SK-N-MC (cell line): ENCODE measurements around the gene NLGN1.

ENCODE experiments used
- DNase-seq: peaks from one replicate; pipeline ENCODE4 v3.0.0-alpha.2; 2011; ENCODE audit warnings: low read depth, low spot score
- H3K27ac ChIP-seq: fragments of 200-600 bp; sonication (generic); 2 replicates; pipeline ENCODE4 v1.5.1; 2016; ENCODE audit warnings: mixed run types
- H3K36me3 ChIP-seq: fragments of 200-600 bp; sonication (generic); 2 replicates; pipeline ENCODE4 v1.6.1; 2017; ENCODE audit warnings: antibody characterized with exemption, low read length, mixed read lengths; ENCODE audit not compliant: insufficient read depth
- H3K4me3 ChIP-seq: fragments of 200-600 bp; sonication (generic); 2 replicates; pipeline ENCODE4 v1.5.1; 2016
- H3K9ac ChIP-seq: fragments of 200-600 bp; sonication (generic); 2 replicates; pipeline ENCODE4 v1.8.0; 2017; ENCODE audit warnings: mixed run types, mixed read lengths; ENCODE audit not compliant: insufficient read length
- H3K9me3 ChIP-seq: fragments of 200-600 bp; sonication (generic); 2 replicates; pipeline ENCODE4 v1.6.1; 2017; ENCODE audit warnings: low read depth, mild to moderate bottlenecking, antibody characterized with exemption, low read length, moderate library complexity, mixed read lengths
- EZH2 ChIP-seq: fragments of 200-600 bp; sonication (generic); IDR thresholded peaks from one replicate; pipeline ENCODE4 v1.6.1; 2017; ENCODE audit warnings: antibody characterized with exemption
- FOXP2 ChIP-seq: optimal IDR thresholded peaks from 2 replicates; pipeline ENCODE3; 2011; ENCODE audit warnings: mild to moderate bottlenecking, moderate library complexity; ENCODE audit not compliant: insufficient read depth; ENCODE audit errors: extremely low read length, control extremely low read depth
- POLR2AphosphoS5 ChIP-seq: IDR thresholded peaks from 2 replicates; pipeline ENCODE4 v1.6.1; 2012; ENCODE audit warnings: mild to moderate bottlenecking, low read depth, low read length, borderline replicate concordance

Gene NLGN1

GRCh38 chr3:174147798-174148197 lies 750.3 kb downstream of the NLGN1 start:
- Histone ChIP-seq H3K36me3 (peaks cover 3% of the 10 kb centered on the region; the same call in 1 of the 2 replicates), H3K9me3 (no peaks in the 10 kb centered on the region), H3K27ac (peak overlapping the region; percentile 97), H3K9ac (no peak overlapping the region), H3K4me3 (peak overlapping the region; percentile 16; the same call in 1 of the 2 replicates)
- DNase-seq, result no peak
- TF ChIP-seq FOXP2 (no peak), POLR2AphosphoS5 (no peak), EZH2 (no peak)

DNA sequence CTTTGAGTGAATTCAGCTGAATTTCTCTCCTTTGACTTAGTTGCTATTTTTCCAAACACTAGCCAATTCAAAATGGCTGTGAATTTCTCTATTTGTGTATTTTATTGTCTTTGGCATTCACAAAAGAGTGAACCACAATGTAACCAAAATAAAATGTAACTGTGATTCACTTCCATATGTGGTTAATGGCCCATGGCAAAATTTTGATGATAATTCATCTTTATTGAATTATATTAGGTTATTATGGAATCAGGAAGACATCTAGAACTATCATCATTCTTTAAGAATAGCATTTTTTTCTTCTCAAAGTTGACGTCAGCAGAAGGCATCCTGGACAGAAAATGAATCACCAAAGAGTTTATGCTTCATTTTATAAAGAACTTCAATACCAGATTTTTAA lies 756.3 kb downstream of the NLGN1 start:
- Histone ChIP-seq H3K4me3 (peak overlapping the region; percentile 11; the same call in 1 of the 2 replicates), H3K27ac (peak overlapping the region; percentile 80), H3K9ac (no peak overlapping the region), H3K9me3 (no peaks in the 10 kb centered on the region), H3K36me3 (no peaks in the 10 kb centered on the region)
- no peak for TF ChIP-seq FOXP2
- peak; percentile 19; the same call in 1 of the 2 replicates for TF ChIP-seq POLR2AphosphoS5
- no peak for DNase-seq

DNA sequence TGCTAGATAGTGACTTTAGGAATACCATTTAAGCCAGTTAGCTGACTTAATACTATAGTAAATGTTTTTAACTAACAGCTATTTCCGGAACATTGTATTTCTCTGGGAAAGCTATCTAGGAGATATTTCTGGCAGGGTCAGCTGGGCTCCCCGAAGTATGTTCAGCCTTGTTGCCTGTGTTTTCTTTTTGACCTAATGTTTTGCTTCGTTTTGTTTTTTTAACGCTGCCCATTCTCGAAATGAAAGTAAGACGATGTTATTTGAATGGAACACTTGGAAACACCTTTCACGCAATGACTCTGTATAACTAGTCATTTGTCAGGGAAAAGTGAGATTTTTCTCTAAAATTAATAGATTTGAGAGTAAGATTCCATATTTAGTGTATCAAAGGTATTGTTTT lies 758.7 kb downstream of the NLGN1 start:
- TF ChIP-seq FOXP2 (no peak), POLR2AphosphoS5 (no peak), EZH2 (no peak)
- Histone ChIP-seq H3K4me3 (no peak overlapping the region), H3K9me3 (no peaks in the 10 kb centered on the region), H3K9ac (no peak overlapping the region), H3K36me3 (no peaks in the 10 kb centered on the region), H3K27ac (no peak overlapping the region)
- DNase-seq, result no peak

- Histone ChIP-seq H3K4me3 (no peak overlapping the region), H3K27ac (no peak overlapping the region), H3K9ac (no peak overlapping the region), H3K9me3 (no peaks in the 10 kb centered on the region), H3K36me3 (no peaks in the 10 kb centered on the region)
- DNase-seq, result no peak
- TF ChIP-seq FOXP2 (no peak), POLR2AphosphoS5 (no peak), EZH2 (no peak)
These were observed 761.1 kb downstream of the NLGN1 start for GRCh38 chr3:174158674-174159073.

- no peaks in the 10 kb centered on the region; the same call in 1 of the 2 replicates for H3K9me3 ChIP-seq
- H3K9ac ChIP-seq, result no peak overlapping the region
- TF ChIP-seq POLR2AphosphoS5 (no peak), FOXP2 (no peak), EZH2 (no peak)
- no peak overlapping the region for H3K27ac ChIP-seq
- H3K4me3 ChIP-seq, result peak overlapping the region; percentile 6; the same call in 1 of the 2 replicates
- H3K36me3 ChIP-seq, result no peaks in the 10 kb centered on the region
- no peak for DNase-seq
These were observed 762.1 kb downstream of the NLGN1 start for GRCh38 chr3:174159604-174160003.

GRCh38 chr3:174162550-174162949 lies 765.0 kb downstream of the NLGN1 start:
- H3K36me3 ChIP-seq, result no peaks in the 10 kb centered on the region
- TF ChIP-seq FOXP2 (no peak), POLR2AphosphoS5 (no peak), EZH2 (no peak)
- no peak overlapping the region for H3K9ac ChIP-seq
- DNase-seq, result no peak
- H3K27ac ChIP-seq, result no peak overlapping the region
- H3K9me3 ChIP-seq, result peaks cover under 1% of the 10 kb centered on the region; the same call in 1 of the 2 replicates
- no peak overlapping the region for H3K4me3 ChIP-seq

DNA sequence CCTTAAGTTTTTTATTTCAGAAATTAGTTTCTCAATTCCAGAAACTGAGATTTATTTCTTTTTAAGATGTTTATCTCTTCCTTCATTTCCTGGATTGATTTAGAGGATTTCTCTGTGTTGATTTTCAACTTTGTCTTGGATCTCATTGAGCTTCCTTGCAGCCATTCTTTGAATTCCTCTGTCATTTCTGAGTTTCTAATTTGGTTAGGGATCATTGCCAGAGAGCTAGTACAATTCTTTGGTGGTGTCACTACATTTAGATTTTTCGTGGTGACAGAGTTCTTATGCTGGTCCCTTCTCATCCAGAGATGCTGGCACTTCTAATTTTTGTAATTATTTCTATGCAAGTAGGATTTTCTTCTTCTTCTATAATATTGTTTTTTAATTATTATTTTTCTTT lies 770.5 kb downstream of the NLGN1 start:
- Histone ChIP-seq H3K36me3 (no peaks in the 10 kb centered on the region), H3K4me3 (no peak overlapping the region), H3K9ac (no peak overlapping the region), H3K27ac (no peak overlapping the region), H3K9me3 (peaks cover 4% of the 10 kb centered on the region; the same call in 1 of the 2 replicates)
- TF ChIP-seq FOXP2 (no peak), POLR2AphosphoS5 (no peak), EZH2 (no peak)
- DNase-seq, result no peak

- Histone ChIP-seq H3K4me3 (no peak overlapping the region), H3K36me3 (no peaks in the 10 kb centered on the region), H3K9ac (no peak overlapping the region), H3K9me3 (peaks cover 4% of the 10 kb centered on the region; the same call in 1 of the 2 replicates), H3K27ac (no peak overlapping the region)
- DNase-seq, result no peak
- TF ChIP-seq POLR2AphosphoS5 (no peak), FOXP2 (no peak), EZH2 (no peak)
These were observed 771.2 kb downstream of the NLGN1 start for GRCh38 chr3:174168538-174169254.
